Fibroblast of skin of left biceps (primary cell): ENCODE results near the gene ARAP1.

Source experiments
- DNase-seq, 2 experiments: peaks; one replicate each; pipeline ENCODE4 v3.0.0-alpha.2; 2013; ENCODE audit warnings: low read depth in 2 of 2

ARAP1 gene

DNA sequence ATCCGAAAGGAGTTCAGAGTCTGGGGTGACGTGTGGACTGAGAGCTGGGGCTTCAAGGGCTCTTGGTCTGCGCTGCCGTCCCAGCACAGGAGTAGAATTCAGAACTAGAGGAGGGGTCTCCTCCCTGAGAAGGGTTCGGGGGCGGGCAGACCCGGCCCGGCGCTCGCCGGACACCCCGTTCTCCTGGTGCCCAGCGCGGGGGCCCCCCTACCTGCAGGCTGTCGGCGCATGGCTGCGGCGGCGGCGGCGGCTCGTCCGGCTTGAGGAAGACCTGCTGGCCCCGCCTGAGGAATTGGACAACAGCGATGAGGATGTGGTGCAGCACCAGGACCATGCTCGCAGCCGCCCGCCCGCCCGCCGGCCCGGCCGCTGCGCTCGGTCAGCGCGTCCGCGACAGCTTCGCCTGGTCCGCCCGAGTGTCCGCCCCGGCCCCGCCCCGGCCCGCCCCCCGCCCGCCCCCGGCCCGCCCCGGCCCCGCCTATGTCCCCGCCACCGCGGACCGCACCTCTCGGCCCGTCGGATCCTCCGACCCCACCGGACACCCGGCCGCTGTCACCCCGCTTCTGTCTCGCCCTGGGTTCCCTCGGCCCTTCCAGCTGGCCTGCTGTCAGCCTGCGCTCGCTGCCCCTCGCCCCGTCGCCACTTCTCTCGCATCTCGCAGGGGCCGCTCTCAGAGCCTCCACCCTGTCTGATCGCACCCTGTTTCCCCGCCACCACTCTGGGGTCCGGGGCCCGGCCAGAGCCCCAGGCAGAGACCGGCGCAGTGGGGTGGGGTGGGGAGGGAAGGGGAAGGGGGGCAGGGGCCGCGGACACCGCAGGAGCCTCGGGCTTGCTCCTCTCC is 109.9 kb downstream of the ARAP1 start:
- no peak for DNase-seq

DNA sequence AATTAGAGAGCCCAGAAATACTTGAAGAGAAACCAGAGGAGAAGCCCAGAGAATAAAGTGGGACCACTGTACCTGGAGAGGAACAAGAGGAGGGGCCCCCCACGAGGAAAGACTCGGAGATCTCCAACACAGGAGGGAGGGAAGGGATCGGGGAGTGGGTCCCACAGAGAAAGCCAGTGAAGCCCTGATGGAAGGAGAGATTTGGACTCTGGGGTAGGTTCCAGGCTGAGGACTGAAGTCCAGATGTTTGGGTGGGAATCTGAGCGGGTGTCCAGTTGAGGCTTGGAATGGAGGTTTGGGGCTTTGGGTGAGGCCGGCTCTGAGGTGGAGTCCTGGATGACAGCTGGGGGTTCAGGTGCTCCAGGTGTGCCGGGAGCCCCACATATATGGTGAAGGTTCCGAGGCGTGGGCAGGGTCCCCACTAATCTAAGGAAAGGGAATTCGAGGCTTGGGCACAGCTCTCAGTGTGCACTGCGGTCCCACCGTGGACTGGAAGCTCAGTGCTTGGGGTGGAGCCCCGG is 110.6 kb downstream of the ARAP1 start:
- DNase-seq = no peak

DNA sequence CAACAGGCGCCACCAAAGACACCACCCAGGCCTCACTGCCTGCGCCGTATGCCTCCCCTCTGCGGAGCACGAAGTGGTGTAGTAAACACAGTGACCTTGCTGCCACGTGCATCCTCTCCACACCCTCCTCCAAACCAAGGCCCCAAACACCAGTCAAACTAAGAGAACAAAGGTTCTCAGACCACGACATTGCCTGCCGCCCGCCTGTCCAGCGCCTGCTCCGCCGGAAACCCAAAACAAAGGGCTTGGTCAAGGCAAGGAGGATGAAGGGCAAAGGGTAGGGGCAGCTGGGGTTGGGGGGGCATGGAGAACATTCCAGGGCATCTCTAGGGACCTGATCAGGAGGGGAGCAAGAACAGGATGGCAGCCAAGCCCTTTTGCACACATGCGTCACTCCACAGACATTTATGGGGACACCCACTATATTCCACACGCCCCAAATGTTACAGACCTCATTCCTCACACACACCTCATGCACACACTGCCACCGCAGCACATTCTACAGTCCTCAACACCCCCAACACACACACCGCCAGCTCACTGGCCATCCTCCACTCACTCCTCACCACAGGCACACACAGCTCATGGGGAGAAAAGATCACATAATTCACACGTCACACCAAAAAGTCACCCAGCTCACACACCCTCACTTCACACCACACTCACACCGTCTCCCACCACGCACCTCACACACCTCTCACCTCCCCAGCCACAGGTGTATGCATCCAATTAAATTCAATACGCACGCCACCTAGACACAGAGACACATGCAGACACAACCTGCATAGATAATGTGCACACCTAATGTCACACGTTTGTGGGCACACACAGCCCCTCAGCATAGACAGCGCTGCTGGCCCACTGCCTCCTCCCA is 112.5 kb downstream of the ARAP1 start:
- DNase-seq = no peak

DNA sequence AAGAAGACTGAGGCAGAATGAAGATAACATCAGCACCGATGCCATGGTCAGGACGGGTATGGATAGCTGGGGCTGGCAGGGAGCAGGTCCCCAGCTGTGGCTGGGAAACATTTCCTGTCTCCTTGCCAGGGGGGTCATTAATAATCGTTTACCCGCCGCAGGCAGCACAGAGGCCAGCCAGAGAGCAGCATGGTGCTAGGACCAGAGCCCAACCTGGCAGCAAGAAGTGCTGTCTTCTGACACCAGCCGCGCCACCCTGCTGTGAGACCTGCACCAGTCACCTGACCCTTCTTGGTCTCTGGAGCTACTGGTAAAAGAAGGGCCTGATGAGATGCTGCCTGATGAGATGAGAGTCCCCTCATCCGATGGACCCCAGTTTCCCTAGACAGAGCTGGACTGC is 114.3 kb downstream of the ARAP1 start:
- no peak for DNase-seq

DNA sequence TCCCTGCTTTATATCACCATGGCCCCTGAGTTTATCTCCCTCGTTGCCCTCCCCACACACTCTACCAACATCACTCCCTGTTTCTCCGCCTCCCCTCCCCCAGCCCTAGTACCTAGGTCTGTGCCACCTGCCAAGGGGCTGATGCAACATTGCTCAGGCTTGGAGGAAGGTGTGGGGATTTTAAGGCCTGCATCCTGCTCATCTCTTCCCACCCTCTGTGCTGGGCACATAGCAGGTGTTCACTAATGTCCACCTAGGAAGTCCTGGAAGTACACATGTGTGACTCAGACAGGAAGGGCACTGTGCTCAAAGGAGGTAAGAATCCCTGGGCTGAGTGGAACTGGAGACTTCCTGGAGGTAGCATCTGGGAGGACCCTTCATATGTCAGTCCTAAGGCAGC is 115.0 kb downstream of the ARAP1 start:
- no peak for DNase-seq

DNA sequence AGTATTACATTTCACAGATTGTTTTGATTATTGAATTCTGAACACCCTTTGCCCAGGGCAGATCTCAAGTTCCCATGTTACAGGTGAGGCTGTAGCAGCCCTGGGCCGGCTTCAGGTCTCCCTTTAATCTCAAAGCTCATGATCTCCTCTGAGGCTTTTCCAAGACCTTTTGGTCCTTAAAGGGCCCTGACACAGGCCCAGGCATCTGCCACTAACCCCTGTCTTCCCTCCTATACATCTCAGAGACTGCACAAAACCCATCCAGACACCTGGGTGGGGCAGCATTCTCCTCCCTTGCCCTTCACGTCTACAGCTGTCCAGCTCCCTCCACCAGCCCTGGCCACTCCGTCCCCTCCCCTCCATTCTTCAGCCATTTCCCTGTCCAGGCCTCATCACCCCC is 115.8 kb downstream of the ARAP1 start:
- no peak for DNase-seq

DNA sequence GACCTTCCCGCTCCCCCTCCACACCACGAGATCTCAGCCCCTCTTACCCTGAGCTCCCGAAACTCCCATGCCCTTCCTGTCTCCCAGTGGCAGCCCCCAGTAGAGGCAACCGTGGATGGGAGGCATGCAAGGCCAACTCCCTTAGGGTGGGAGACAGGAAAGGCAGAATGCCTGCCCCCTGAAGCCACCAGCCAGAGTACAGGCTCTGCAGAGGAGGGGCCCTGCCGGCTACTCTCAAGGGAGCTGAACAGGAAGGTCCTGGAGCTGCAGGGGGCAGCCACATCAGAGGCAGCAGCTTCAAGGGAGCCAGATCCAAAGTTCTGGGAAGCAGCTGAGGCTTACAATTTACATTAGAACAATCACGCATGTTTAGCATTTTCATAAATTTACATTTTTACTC is 116.3 kb downstream of the ARAP1 start:
- no peak for DNase-seq

DNA sequence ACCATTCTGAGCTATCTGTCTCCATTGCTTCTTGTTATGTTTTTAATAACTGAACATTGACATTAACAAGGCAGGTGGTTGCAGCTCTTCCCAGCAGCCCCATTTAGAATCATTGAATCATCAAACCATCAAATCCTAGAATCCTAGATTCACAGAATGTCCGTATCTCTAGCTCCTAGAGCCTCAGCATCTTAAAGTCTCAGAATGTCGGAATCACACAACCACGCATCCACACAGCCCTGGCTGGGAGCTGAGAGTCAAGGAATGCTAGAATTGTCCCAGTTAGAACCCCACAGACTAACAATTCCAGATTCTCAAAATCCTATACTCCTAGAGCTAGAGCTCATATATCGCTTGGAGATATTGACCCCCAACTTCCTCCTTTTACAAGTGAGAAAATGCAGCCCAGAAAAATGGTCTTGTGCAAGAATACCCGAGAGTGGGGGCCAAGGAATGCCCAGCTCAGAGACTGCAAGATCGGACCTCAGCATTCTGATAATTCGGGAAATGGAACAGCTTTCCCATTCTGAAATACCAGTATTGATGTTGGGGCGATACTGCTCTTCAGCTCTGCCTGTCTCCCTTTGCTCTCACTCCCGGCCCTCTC is 116.8 kb downstream of the ARAP1 start:
- DNase-seq = no peak
